NCI-H146 (cell line): ENCODE results near the gene COL13A1.

Experiments used
- DNase-seq: peaks from one replicate; lab custom pipeline; 2025; lab: John Stamatoyannopoulos, UW

Gene COL13A1

DNA sequence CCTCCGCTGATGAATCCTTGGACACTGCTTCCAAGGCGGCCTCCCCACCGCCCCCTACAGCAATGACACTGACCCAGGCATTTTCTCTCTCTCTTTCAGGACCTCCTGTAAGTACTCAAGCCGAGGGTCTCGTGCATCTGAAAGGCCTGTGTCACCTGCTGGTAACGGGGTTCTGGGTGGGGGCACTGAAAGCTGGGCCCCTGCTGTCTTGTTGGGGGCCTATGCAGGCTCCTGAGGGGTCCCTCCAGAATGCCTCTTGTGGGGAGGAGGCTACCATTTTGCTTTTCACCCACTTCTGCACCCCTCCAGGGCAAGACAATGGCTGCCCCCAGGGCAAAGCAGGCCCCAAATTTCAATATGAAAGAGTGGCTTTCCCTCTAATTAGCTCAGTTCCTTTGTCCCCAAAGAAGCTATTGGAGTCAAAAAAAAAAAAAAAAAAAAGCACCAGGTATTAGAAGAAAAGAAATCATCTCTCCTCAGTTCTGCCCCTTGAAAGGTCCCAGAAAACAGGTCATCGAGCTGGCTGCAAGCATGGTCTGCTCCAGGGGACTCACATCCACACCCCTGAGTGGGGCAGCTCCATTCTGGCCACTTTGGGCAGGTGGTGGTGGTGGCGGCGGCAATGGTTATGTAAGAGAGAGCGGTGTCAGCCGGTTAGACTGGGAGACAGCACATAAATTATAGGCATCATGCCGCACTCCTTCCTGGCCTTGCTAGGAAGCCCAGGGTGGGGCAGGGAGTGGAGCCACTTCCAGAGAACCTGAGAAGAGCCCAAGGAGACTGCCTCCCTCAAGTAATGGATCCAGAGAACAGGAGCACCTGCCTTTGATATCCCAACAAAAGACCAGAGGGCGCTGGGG, 66.2 kb downstream of the COL13A1 start:
- DNase-seq = no peak

DNA sequence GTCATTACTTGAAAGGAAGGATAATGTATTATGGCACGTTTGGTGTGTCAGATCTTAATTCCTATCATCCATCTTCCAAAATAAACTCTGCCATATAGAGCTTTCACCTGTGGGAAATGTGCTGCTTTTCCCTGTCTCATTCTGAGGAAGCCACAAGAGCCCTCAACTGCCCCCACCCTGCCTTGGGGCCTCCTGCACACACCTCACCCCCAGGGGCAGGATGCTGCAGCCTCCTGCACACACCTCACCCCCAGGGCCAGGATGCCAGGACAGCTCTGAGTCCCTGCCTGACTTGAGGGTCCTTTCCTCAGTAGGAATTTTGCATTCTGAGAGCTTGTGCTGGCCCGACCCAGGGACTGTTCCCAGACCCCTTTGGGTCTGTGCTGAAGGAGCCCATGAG, 67.1 kb downstream of the COL13A1 start:
- DNase-seq = no peak

DNA sequence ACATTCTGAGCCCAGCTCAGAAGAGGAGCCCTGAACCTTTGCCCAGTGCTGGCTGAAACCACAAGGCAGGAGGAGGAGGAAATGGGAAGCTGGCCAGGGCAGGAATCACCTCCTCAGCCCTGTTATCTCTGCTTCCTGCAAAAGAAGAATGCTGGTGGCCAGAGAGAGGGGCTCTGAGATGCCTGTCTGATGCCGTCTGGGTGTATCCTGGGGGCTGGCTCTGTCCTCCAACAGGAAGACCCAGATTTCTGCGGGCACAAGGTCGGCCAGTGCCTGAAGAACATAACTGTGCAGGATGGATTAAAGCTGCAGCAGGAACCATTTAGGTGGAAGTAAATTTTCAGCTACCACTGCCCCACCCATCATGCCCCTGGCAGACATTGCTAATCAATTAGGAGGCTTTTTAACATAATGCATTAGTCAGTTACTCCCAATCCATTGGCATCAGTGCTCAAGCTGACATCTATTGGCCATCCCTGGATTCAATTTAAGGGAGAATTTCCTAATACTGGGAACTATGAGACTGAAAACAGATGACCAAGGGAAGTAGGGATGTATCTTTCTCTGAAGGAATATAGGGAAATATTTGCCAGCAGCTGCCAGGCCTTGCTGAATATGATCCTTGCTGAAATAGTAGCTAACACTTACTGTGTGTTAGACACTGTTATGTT, 67.7 kb downstream of the COL13A1 start:
- no peak for DNase-seq

GRCh38 chr10:69870591-69870990, 68.9 kb downstream of the COL13A1 start:
- DNase-seq = no peak

DNA sequence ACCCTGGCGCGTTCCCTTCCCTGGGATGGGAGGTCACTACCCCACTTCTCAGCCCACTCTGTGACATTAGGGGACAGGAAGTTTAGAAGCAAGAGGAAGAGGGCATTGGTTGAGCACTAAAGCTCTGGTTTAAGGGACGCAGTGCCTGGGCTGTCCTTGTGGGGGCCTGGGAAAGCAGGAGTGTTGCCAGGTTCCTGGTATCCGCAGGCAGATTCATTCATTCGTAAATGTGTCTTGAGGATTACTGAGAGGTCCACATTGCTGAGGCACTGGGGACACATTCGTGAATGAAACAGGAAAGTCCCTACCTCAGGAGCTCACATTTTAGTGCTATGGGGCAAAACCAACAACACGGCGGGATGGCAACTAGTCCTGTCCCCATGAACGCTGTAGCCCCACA, 69.4 kb downstream of the COL13A1 start:
- no peak for DNase-seq

- DNase-seq = no peak
These were observed 70.6 kb downstream of the COL13A1 start for GRCh38 chr10:69872323-69872722.

GRCh38 chr10:69873135-69873639, 71.5 kb downstream of the COL13A1 start:
- DNase-seq = no peak

DNA sequence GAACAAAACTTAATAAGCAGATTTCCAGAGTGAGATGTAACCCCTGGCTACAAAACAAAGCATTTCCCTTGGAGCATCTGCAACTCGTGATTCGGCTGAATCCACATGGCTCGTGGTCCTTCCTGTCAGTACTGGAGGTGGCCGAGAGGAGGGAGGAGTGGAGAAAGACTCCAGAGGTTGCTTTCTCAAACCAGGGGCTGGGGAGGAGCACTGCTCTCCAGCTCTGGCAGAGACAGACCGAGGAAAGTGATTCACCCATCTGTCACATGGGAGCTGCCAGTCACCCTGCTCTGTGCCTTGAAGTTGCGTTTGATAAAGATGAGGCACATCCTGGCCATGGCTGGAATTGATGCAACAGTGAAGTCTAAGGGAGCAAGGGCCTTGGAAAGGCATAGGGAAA, 72.7 kb downstream of the COL13A1 start:
- DNase-seq = no peak

DNA sequence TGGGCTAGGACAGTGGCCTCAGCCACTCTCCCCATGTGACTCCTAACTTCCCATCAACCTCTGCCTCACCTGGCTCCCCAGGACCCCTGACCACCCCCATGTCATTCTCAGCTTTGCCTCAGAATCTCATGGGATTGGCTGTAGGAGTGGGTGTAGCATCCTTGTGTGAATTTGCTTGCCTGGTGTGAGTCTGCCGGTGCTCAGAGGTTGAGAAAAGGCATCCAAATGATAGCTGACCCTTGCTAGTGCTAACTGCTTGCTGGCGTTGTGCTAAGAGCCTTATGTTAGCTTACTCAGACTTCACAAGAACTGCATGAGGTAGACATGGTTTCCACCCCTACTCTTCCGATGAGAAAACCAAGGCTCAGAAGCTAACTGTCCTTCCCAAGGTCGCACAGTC, 74.2 kb downstream of the COL13A1 start:
- DNase-seq = no peak

DNA sequence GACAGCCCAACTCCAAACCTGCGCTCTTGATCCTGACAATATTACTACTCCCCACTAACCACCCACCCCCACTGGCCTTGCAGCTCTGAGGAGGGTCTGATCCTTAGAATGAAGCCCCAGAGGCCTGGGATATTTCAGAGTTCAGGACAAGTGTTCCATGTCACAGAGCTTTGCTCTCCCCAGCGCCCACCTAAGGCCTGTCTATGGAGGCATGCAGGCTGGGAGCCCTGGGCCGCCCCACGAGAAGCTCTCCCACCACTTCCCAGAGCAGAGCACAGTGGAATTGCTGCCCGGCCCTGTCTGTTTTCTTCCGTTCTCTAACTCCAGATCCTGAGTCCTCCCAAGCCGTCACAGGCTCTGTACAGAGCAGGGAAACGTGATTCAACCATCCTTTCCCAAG, 74.6 kb downstream of the COL13A1 start:
- DNase-seq = no peak

DNA sequence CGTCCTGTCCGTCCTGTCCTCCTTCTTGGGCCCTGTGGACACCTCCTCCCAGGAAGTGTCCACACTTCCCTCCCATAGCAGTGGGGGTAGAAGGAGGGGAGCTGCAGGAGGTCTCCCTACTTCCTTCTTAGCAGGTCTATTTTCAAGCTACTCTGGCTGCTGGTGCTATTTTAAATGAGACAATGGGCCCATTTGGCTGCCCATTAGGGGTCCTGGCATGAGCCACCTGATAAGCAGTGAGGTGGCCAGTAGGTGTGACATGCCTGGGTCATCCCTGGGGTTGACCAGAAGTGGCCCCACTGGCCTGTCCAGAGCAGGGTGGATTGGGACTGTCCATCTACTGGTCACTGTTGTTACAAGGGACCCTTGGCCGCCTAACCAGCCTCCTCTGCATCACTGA, 75.2 kb downstream of the COL13A1 start:
- DNase-seq = no peak

DNA sequence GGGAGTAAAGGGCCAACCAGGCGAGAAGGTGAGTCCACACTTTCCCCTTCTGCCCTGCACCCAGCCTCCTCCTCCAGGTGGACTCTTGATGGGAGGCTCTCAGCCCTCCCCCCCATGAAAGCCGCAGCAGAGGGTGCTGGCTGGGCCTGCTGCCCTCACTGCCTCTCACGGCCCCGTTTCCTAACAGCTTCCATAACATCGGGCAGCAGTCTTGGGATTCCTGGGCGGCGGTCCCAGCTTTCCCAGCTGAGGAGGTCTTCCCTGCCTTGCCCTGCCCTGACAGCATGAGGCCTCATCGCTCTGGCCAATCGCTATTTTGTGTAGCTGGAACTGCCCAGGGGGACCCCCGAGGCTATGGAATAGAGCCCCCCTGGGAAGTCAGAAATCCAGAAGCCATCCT, 76.3 kb downstream of the COL13A1 start:
- no peak for DNase-seq

GRCh38 chr10:69878951-69879350, 77.2 kb downstream of the COL13A1 start:
- no peak for DNase-seq

DNA sequence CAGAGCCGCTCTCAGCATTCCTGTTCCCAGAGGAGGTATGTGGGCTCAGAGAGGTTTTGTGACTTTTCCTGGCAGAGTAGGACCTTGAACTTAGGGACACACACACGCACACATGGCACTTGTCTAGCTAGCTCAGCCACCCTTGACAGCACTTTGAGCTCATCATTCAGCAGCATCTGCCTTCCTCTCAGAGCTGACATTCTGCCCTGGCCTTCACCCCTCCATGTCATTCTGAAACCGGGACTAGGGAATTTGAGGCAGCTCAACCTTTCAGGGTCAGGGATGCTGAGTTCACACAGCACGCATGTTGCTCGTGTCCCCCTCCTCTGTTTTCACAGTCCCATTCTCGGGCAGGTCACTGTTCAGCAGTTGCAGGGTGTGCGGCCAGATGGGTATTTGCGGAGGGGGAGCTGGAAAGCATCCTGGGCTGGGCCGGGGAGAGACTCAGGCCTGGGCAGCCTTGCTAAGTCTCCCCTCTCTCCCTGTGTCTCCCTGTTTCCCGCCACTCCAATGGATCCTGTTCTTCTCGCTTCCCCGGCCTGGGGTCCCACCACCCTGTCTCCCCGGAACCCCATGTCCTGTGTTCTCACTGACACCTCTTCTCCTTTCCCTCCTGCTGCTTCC, 78.0 kb downstream of the COL13A1 start:
- no peak for DNase-seq

DNA sequence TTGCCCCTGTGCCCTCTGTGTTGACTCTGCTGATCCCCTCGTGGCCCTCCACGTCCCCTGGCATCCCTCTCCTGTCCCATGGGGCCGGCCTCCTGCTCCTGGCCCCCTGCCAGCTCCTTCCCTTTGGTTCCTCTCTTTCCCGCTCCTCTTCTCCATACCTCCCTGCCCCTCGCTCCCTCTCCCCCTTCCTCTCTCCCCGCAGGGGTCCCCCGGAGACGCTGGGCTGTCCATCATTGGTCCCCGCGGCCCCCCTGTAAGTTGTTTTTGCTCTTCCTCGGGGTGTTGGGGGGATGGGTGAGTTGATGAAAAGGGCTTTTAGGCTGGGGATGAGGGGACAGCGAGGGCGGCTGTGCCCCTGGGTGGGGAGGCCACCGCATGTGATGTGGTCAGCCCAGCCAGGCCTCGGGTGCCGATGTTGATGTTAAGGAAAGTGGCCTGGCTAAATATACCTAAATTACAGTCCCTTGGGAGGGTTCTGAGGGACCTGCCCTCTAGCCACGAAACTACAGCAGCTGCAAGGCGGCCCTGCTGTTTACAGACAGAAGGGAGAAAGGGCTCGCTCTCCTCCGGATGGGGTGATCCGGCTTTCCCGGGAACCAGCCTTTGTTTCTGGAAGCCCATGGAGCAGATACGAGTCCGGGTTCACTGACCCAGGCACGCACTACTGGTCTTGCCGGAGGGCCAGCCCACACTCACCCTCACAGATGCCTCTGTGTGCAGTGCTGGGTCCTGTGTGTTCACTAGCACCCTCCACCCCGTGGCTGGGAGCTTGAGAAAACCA, 78.8 kb downstream of the COL13A1 start:
- DNase-seq = no peak

GRCh38 chr10:69881202-69881601, 79.5 kb downstream of the COL13A1 start:
- no peak for DNase-seq

DNA sequence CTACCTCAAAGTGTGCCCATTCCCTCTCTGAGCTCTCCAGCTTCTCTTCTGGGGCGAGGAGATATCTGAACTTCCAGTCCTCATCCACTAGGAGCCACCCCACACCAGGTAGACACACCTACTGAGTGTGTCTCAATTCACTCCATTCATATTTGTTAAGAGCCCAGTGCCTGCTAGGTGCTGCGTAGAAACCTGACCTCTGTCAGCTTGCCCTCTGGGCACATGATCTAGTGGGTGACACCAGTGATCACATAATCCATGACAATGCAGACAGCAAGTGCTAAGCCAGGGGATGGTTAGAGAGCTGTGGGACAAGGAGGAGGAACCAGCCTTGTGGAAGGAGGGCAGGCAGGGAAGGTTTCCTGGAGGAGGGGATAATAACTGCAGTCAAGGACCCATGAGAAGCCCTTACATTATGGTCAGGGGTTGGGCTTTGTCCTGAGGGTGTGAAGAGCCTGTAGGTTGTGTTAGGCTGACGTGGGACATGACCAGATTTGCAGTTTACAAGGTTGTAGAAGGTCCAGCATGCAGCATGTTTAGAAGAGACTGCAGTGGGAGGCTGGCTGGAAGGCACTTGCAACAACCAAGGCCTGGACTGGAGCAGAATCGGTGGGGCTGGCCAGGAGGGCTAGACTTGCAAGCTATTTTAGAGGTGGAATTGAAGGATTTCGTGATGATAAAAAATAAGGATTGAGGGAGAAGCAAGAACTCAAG, 81.8 kb downstream of the COL13A1 start:
- DNase-seq = peak; percentile 56

GRCh38 chr10:69884024-69884367, 82.3 kb downstream of the COL13A1 start:
- no peak for DNase-seq

DNA sequence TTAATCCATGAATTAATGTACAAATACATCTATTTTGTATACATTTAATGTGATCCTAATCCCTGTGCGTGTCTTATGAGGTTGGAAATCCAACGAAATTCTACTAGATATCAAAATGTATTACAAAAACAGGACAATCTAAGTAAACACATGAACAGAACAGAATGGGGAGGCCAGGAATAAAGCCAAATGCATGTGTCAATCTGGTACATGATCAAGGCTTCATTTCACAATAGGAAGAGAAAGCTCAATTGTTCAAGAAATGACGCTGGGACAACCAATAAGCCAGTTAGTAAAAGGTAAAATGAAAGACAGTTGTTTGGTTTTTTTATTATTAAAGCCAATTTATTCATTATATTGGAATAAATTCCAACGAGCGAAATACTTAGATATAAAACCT, 83.0 kb downstream of the COL13A1 start:
- no peak for DNase-seq

DNA sequence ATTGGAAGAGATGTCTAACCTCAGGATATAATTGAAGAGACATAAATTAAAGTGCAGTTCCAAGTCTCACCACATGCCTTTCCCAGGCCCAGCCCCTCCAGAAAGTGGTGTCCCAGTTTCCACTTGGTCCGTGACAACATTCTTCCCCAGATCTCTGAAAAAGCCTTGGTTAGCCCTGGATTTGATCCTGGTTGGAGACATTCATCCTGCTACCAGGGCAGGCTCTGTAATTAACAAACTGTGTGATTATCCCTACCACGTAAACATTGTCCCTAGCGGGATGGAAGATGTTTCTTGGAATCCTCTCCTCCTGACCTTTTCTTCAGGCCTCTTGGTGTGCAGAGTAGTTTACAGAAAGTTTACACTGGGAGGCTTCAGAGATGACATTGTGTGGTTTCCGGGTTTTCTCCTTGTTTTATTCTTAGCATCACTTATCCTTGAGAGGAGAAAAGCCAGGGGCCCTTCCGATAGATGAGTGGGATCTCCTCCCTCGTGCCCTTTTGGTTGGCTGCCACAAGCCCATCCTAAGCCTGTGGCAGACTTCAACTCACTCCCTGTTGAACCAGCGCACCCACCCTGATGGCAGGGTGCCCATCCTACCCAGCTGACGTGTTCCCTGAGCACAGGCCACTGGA, 83.8 kb downstream of the COL13A1 start:
- DNase-seq = no peak
